GM19023 (cell line): ENCODE measurements around the gene LRRK1.

Experiments used
- ATAC-seq: cut with Tn5 transposase; IDR thresholded peaks from one replicate; pipeline ENCODE4 v1.9.1; 2021; ENCODE audit warnings: mild to moderate bottlenecking, moderate library complexity; ENCODE audit not compliant: unreplicated experiment

The LRRK1 gene

GRCh38 chr15:101036189-101036588, 117.0 kb downstream of the LRRK1 start:
- ATAC-seq: no peak

GRCh38 chr15:101037090-101037830, 118.1 kb downstream of the LRRK1 start:
- no peak for ATAC-seq

GRCh38 chr15:101038327-101039003, 119.3 kb downstream of the LRRK1 start:
- ATAC-seq: no peak

- ATAC-seq: no peak
Measured at GRCh38 chr15:101039461-101039860, 120.3 kb downstream of the LRRK1 start.

- ATAC-seq: no peak
Measured at GRCh38 chr15:101042320-101042719, 123.2 kb downstream of the LRRK1 start.

- no peak for ATAC-seq
Measured at GRCh38 chr15:101043011-101043410, 123.9 kb downstream of the LRRK1 start.

- ATAC-seq: no peak
Measured at GRCh38 chr15:101043911-101044624, 124.9 kb downstream of the LRRK1 start.

- no peak for ATAC-seq
Measured at GRCh38 chr15:101044625-101045235, 125.6 kb downstream of the LRRK1 start.

- no peak for ATAC-seq
Measured at GRCh38 chr15:101045236-101045646, 126.1 kb downstream of the LRRK1 start.

- ATAC-seq: no peak
Measured at GRCh38 chr15:101045835-101046691, 126.9 kb downstream of the LRRK1 start.

GRCh38 chr15:101046826-101047225, 127.7 kb downstream of the LRRK1 start:
- ATAC-seq: no peak

- ATAC-seq: no peak
Measured at GRCh38 chr15:101047301-101047781, 128.2 kb downstream of the LRRK1 start.

- no peak for ATAC-seq
Measured at GRCh38 chr15:101048176-101048575, 129.0 kb downstream of the LRRK1 start.

GRCh38 chr15:101048581-101049030, 129.4 kb downstream of the LRRK1 start:
- ATAC-seq: no peak

- ATAC-seq: no peak
Measured at GRCh38 chr15:101049282-101049681, 130.1 kb downstream of the LRRK1 start.

- no peak for ATAC-seq
Measured at GRCh38 chr15:101049856-101050622, 130.9 kb downstream of the LRRK1 start.

GRCh38 chr15:101050623-101051290, 131.6 kb downstream of the LRRK1 start:
- no peak for ATAC-seq

GRCh38 chr15:101051291-101052030, 132.3 kb downstream of the LRRK1 start:
- ATAC-seq: no peak
